HFF-Myc (cell line): Measurements from ENCODE around the gene CD300LG.

ENCODE experiments used
- DNase-seq: peaks from one replicate; pipeline ENCODE4 v3.0.0-alpha.2; 2011; ENCODE audit warnings: low read depth; ENCODE audit errors: extremely low read depth
- H3K4me3 ChIP-seq: replicated peaks from 2 replicates; pipeline ENCODE4 v1.5.1; 2011; ENCODE audit warnings: low read depth, mild to moderate bottlenecking, control low read depth, low read length
- TF ChIP-seq, protein P1 (sequence below): IDR thresholded peaks from 2 replicates; pipeline ENCODE4 v1.5.1; 2012; ENCODE audit warnings: mild to moderate bottlenecking, low read depth, low read length, control low read depth; ENCODE audit errors: missing control alignments

The CD300LG gene

DNA sequence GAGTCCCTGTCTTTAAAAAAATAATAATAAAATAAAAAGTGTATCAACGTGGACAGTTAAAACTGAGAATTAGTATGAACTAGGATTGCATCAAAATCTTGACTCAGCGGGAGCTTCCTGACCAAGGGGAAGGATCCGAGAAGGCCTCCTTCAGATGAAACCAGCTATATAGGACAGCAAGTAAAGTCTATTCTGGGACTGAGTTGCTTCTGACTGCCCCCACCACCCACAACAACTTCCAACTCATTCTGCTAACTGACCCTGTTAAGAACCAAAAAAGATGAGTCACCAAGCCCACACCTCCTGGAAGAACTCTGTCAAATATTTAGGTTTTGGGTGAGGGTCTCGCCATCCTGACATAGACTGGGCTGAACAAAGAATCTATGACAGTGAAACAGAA lies 38.9 kb upstream of the CD300LG start:
- no peak for DNase-seq
- TF ChIP-seq, protein P1, sequence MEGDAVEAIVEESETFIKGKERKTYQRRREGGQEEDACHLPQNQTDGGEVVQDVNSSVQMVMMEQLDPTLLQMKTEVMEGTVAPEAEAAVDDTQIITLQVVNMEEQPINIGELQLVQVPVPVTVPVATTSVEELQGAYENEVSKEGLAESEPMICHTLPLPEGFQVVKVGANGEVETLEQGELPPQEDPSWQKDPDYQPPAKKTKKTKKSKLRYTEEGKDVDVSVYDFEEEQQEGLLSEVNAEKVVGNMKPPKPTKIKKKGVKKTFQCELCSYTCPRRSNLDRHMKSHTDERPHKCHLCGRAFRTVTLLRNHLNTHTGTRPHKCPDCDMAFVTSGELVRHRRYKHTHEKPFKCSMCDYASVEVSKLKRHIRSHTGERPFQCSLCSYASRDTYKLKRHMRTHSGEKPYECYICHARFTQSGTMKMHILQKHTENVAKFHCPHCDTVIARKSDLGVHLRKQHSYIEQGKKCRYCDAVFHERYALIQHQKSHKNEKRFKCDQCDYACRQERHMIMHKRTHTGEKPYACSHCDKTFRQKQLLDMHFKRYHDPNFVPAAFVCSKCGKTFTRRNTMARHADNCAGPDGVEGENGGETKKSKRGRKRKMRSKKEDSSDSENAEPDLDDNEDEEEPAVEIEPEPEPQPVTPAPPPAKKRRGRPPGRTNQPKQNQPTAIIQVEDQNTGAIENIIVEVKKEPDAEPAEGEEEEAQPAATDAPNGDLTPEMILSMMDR: no peak
- no peak overlapping the region for H3K4me3 ChIP-seq

DNA sequence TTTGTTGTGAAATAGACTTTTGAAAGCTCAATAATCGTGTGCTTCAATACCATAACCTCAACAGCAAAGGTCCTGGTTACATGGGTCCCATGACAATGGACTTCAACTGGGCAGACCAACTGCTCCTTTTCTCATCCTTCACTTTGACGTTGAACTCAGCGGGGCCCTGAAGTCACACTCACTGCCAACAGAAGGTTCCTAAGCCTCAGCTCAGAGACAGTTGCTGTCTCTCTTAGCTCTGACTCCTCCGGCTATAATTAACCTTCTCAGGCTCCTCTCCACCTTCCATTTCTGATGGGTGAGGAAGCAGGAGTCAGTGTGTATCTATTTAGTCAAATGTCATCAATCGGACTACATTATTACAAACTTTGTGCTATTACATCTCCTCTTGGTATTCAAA lies 37.9 kb upstream of the CD300LG start:
- H3K4me3 ChIP-seq: no peak overlapping the region
- DNase-seq: no peak
- TF ChIP-seq, protein P1: no peak

DNA sequence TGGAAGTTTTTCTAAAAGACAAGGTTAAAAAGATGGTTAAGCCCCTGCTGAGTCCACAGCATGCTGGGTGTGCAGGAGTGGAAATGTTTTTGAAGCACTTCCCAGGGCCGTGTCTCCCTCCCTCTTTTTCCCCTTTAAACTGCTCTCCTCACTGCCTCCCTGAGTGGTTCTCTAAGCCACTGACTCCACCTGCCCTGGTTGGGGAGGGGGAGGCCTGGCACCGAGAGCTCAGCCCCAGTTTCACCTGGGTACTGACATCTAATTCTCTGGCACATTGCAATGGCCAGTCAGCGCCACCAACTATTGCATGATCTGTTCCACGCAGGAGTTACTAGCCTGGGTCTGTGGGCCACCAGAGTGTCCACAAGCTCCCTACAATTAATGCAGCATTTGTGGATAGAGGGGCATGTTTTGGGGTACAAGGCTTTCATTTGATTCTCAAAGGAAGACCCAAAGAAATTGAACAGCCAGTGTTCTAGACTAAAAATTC lies 36.7 kb upstream of the CD300LG start:
- TF ChIP-seq, protein P1: no peak
- no peak overlapping the region for H3K4me3 ChIP-seq
- no peak for DNase-seq

DNA sequence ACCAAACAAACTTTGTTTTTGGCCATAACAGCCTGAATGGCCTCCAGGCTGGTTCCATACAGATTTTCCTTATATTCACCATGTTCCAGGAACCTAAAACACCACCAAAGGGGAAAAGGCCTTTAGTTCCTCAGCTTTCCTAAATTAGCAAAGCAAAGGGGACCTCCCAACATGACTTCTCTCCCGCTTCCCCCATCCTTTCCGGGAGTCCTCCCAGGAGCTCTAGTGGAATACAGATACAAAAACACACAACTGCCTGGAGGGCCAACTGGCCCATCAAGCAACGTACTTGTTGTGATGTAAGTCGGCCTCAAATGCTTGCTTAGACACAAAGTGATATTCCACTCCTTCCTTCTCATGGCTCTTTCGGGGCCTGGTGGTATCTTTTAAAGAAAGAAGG lies 36.2 kb upstream of the CD300LG start:
- TF ChIP-seq, protein P1: no peak
- no peak overlapping the region for H3K4me3 ChIP-seq
- no peak for DNase-seq

DNA sequence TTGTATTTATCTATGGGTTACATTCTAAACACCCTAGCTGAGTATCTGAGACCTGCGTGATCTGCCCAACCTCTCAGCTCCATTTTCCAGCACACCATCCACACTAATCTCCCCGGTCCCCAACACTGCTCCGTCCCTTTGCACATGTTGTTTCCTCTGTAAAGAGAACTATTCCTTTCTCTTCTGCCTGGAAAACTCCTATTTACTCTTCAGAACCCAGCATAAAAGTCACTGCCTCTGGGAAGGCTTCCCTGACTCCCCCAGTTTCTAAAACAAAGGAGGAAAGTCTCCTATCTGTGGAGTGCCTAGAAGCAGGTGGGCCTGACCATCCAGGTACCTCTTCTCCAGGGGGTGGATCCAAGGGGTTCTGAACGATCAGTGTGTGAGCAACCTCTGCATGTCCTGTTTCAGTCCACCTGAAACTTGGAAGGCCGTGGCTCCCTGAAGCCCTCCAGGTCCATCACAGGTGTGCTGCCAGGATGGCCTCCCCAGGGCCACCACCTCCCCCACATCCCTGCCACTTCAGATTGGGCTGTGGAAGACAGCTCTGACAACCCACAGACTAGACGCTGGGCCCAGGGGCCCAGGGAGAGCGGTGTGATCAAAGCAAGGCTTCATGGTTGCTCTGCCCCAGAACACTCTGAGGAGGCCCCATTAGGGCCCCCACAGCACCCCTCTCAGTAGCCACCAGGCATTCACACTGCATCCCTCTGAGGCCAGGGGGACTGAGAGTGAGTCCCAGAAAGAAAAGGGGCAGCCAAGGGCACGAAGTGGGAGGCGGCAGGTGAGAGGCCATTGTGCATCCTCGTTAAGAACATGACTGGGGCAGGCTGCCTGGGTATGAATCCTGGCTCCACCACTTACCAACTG lies 34.3 kb upstream of the CD300LG start:
- H3K4me3 ChIP-seq: no peak overlapping the region
- TF ChIP-seq, protein P1: no peak
- no peak for DNase-seq

DNA sequence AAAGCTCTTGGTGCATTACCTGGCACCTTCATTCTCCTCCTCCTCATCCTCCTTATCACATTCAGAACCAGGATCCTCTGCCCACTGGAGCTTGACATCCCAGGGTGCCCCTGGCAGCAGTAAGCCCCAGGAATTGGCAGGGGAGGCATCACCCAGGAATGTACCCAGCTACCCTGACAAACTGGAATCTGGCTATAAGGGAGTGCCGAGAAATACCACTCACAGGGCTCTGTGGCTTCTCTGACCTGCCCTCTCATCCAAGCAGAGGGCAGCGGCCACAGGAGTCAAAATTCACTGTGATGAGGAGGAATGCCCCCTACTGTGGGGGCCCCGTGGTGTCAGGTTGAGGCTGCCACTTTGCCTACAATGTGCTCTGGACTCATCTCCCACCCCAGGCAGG lies 33.6 kb upstream of the CD300LG start:
- TF ChIP-seq, protein P1: no peak
- H3K4me3 ChIP-seq: no peak overlapping the region

More for the DNA sequence above, 33.6 kb upstream of the CD300LG start:
- no peak for DNase-seq
